PC-3 (cell line): ENCODE data around the gene AKR1C1.
"Not testable (repeated sequence)": the region's sequence is repeated elsewhere in the genome, so short reads cannot be mapped to it uniquely, and the experiment has no call there.

ENCODE experiments used
- CTCF ChIP-seq: fragments of 300-600 bp; sonication (generic); conservative IDR thresholded peaks from 2 replicates; pipeline ENCODE4 v1.5.1; 2017; ENCODE audit warnings: antibody characterized with exemption, low read depth, mild to moderate bottlenecking, low read length
- EZH2 ChIP-seq: fragments of 300-600 bp; sonication (generic); IDR thresholded peaks from one replicate; pipeline ENCODE4 v1.6.1; 2017; ENCODE audit warnings: antibody characterized with exemption, mild to moderate bottlenecking, low read length; ENCODE audit not compliant: unreplicated experiment
- EZH2phosphoT487 ChIP-seq: fragments of 300-600 bp; sonication (generic); IDR thresholded peaks from 2 replicates; pipeline ENCODE4 v1.6.1; 2018; ENCODE audit warnings: mild to moderate bottlenecking, antibody characterized with exemption, low read length, borderline replicate concordance

GRCh38 chr10:5011392-5011791 is 48.2 kb downstream of the AKR1C1 start:
- not testable (repeated sequence) for TF ChIP-seq CTCF, EZH2, EZH2phosphoT487
